ENCODE data around the gene ALKBH8.

- TF ChIP-seq, protein P1, sequence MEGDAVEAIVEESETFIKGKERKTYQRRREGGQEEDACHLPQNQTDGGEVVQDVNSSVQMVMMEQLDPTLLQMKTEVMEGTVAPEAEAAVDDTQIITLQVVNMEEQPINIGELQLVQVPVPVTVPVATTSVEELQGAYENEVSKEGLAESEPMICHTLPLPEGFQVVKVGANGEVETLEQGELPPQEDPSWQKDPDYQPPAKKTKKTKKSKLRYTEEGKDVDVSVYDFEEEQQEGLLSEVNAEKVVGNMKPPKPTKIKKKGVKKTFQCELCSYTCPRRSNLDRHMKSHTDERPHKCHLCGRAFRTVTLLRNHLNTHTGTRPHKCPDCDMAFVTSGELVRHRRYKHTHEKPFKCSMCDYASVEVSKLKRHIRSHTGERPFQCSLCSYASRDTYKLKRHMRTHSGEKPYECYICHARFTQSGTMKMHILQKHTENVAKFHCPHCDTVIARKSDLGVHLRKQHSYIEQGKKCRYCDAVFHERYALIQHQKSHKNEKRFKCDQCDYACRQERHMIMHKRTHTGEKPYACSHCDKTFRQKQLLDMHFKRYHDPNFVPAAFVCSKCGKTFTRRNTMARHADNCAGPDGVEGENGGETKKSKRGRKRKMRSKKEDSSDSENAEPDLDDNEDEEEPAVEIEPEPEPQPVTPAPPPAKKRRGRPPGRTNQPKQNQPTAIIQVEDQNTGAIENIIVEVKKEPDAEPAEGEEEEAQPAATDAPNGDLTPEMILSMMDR (IDR thresholded peaks at IDR 0.05): no peak
- TF ChIP-seq POLR2AphosphoS5 (IDR thresholded peaks at IDR 0.05) (no peak), POLR2A (IDR thresholded peaks at IDR 0.05) (no peak)
Measured at GRCh38 chr11:107478922-107479321, 86.6 kb downstream of the ALKBH8 start.

All from sigmoid colon (tissue), 4 donors.